Measurements from ENCODE around the gene NKX2-1. TPM values are rescaled to one million over a fixed set of nuclear protein-coding genes. Genes with fewer than 3 reads are reported as not detected.

Gene NKX2-1
- total RNA-seq, 2 donors from 2014 or later, result not detected

DNA sequence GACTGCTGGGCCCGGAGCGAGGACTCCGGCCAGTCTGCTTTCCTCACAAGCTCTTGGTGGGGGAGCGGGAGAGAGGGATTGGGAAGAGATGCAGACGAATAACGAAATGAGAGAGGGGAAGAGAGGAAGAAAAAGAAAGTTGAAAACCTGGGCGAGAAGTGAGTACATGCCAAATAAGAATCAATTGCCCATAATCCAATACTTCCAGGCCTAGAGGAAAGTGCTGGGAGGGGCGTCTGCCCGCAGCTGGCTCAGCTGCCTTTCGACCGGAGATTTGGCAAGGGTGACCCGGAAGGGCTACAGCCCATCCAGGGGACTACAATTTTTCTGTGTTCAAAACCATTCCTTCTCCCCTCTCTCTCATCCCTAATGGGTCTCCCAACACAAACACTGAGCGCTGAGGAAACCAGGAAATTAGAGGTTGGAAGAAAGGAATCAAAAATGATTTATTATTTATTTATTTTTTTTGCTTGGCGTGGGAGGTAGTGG, 4.9 kb downstream of the NKX2-1 start:
- Histone ChIP-seq H3K9me3 (no peaks in the 10 kb centered on the region), H3K4me1 (peaks cover 0 to 24% of the 10 kb centered on the region in 2 donors), H3K27ac (no peak overlapping the region), H3K27me3 (peaks cover 31 to 81% of the 10 kb centered on the region in 2 donors), H3K36me3 (no peaks in the 10 kb centered on the region), H3K4me3 (no peak overlapping the region)
- no peak for DNase-seq (ENCODE audit: low spot score)
- TF ChIP-seq, protein P1, sequence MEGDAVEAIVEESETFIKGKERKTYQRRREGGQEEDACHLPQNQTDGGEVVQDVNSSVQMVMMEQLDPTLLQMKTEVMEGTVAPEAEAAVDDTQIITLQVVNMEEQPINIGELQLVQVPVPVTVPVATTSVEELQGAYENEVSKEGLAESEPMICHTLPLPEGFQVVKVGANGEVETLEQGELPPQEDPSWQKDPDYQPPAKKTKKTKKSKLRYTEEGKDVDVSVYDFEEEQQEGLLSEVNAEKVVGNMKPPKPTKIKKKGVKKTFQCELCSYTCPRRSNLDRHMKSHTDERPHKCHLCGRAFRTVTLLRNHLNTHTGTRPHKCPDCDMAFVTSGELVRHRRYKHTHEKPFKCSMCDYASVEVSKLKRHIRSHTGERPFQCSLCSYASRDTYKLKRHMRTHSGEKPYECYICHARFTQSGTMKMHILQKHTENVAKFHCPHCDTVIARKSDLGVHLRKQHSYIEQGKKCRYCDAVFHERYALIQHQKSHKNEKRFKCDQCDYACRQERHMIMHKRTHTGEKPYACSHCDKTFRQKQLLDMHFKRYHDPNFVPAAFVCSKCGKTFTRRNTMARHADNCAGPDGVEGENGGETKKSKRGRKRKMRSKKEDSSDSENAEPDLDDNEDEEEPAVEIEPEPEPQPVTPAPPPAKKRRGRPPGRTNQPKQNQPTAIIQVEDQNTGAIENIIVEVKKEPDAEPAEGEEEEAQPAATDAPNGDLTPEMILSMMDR (IDR thresholded peaks at IDR 0.05), result no peak

DNA sequence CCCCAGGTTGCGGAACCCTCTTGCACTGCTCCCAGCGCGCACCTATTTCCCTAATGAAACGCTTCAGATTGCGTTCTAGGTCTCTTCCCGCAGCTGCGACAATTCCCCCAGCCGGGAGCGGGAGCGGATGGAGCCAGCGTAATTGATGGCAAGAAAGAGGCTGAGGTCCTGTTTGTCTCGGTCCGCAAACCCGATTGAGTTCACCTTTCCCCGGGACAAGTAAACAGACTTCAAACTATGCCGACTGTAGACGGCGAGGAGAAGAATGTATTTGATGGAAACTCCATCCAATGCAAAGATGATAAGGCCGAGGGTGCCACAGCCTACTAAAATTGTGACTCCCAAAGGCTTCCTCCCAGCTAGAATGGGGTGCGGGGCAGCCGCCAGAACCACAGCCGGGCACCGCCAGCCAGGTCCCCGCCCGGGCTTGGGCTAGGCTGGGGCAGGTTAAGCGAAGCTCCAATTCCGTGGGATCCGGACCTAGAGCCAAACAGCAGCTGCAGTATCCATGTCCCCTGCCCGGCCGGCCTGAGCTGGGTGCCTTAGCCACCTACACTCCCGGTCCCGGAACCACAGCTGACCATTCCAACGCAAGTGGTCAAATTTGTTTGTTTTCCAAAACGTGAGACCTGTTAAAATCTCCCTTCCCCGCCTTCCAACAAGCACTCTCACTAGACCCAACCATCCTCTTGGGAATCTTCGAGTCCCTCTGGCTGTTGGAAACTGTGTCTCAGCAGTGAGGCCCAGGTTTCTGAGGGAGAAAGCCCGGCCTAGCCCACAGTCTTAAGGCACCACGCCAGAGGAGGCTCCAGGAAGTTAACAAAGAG, 5.5 kb downstream of the NKX2-1 start:
- TF ChIP-seq, protein P1 (IDR thresholded peaks at IDR 0.05), result no peak
- Histone ChIP-seq H3K4me3 (no peak overlapping the region), H3K4me1 (peaks cover 0 to 18% of the 10 kb centered on the region in 2 donors), H3K27ac (no peak overlapping the region), H3K36me3 (no peaks in the 10 kb centered on the region), H3K27me3 (peaks cover 33 to 80% of the 10 kb centered on the region in 2 donors), H3K9me3 (no peaks in the 10 kb centered on the region)
- no peak for DNase-seq (ENCODE audit: low spot score)

DNA sequence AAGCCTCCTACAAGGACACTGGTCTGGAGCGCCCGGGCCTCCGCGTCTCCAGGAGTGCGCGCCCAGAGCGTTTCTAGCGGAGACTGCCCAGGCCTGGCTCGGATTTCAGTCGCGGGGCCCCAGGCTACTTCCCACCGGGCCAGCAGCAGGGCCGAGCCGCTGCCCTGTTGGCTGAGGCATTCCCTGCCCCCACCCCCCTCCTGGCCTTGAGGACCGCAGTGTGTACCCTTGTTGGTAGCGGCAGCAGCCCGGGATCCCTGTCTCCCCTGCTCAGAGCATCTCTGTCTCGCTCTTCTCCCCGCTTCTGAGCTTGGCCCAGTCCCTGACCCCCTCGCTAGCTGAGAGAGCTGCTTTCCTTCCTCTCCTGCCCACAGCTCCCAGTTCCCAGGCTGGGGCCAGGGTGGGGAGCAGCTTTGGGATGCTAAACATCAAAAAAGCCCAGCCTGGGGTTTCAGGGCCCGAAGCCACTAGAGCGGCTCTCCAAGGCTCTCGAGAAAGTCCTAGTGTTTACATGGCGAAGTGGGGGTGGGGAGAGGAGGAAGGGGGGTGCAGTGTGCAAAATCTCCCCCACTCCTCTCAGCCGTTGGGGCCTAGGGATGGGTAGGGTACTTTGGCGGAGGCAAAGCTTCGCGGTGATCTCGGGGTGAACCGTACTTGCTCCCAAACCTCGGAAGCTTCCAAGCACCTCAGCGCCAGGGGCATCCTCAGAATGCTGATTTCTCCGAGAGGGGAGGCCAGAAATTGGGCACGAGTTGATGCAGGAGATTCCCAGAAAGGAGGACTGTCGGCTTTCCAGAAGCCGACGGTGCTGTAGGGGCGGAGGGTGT, 6.4 kb downstream of the NKX2-1 start:
- H3K9me3 ChIP-seq, result no peaks in the 10 kb centered on the region
- peaks cover 32 to 79% of the 10 kb centered on the region in 2 donors for H3K27me3 ChIP-seq
- no peaks in the 10 kb centered on the region for H3K36me3 ChIP-seq
- H3K4me1 ChIP-seq, result peaks cover 0 to 10% of the 10 kb centered on the region in 2 donors
- TF ChIP-seq, protein P1 (IDR thresholded peaks at IDR 0.05), result no peak
- no peak overlapping the region for H3K27ac ChIP-seq
- no peak overlapping the region for H3K4me3 ChIP-seq
- no peak for DNase-seq (ENCODE audit: low spot score)

DNA sequence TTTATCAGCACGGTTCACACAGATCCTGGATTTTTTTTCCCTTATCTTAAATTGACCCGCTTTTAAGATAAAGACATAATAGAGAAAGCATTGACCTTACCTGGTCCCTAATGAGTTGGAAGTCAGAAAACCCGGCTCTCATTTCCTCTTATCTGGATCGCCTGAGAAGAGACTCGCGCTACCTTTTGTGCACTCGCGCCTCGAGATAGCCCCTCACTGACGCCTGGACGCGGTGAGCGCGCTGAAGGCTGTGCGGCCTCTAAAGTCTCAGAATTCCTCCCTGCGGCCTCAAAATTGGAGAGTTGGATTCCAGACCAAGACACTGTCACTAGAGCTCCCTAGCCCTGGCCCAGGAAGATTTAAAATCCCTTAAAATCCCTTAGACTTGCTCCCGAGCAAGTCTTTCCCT, 7.0 kb downstream of the NKX2-1 start:
- Histone ChIP-seq H3K36me3 (no peaks in the 10 kb centered on the region), H3K27me3 (peaks cover 28 to 79% of the 10 kb centered on the region in 2 donors), H3K4me3 (no peak overlapping the region), H3K27ac (no peak overlapping the region), H3K4me1 (peaks cover 0 to 6% of the 10 kb centered on the region in 2 donors), H3K9me3 (no peaks in the 10 kb centered on the region)
- TF ChIP-seq, protein P1 (IDR thresholded peaks at IDR 0.05), result no peak
- no peak for DNase-seq (ENCODE audit: low spot score)

DNA sequence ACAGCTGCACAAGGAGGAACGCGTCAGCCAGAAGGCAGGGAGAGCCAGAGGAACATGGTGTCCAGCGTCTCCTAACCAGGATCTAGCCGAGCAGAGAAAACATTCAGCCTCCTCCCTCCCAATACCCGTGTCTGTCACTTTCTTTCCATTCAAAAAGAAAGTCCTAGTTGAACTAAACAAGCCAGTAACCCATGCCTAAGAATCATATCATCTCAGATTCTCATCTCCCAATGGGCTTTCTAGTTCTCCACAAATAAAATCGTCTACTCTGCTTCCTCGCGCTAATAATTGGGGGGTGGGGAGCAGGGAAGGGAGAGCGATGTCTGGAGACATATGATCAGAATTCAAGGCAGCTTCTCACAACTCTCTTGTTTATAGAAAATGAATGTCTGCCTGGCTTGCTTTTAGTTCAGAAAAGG, 7.4 kb downstream of the NKX2-1 start:
- H3K4me1 ChIP-seq, result peaks cover 0 to 2% of the 10 kb centered on the region in 2 donors
- no peaks in the 10 kb centered on the region for H3K9me3 ChIP-seq
- peaks cover 24 to 79% of the 10 kb centered on the region in 2 donors for H3K27me3 ChIP-seq
- TF ChIP-seq, protein P1 (IDR thresholded peaks at IDR 0.05), result no peak
- H3K36me3 ChIP-seq, result no peaks in the 10 kb centered on the region
- no peak for DNase-seq (ENCODE audit: low spot score)
- no peak overlapping the region for H3K27ac ChIP-seq
- H3K4me3 ChIP-seq, result no peak overlapping the region

Data from right atrium auricular region (tissue), 2 donors.